ENCODE data around the gene ACTA1. TPM values are rescaled to one million over a fixed set of nuclear protein-coding genes. Genes with fewer than 3 reads are reported as not detected.

ACTA1 gene
- total and polyA plus RNA-seq, 4 donors, result 0.06 to 0.33 (median 0.08) TPM; not detected in 1

- H3K4me3 ChIP-seq (ENCODE audit: low read depth in 1 of 3, low read length in 3 of 3), result no peak overlapping the region
- peaks cover 4 to 32% (median 18%) of the 10 kb centered on the region in 4 donors for H3K36me3 ChIP-seq (ENCODE audit: control insufficient read depth in 4 of 4, insufficient read depth in 3 of 4, low read depth in 1 of 4, low read length in 3 of 4)
- H3K27ac ChIP-seq (ENCODE audit: low read depth in 1 of 2, low read length in 2 of 2), result no peak overlapping the region
- WGBS, result 89% methylated on average over 11 of the region's 11 CpGs
- no peaks in the 10 kb centered on the region for H3K4me1 ChIP-seq (ENCODE audit: control insufficient read depth in 4 of 4, insufficient read depth in 4 of 4, low read length in 3 of 4)
- TF ChIP-seq SP1 (IDR thresholded peaks at IDR 0.05), result no peak
- no peak for TF ChIP-seq TAF1 (conservative IDR thresholded peaks at IDR 0.05)
- TF ChIP-seq REST (IDR thresholded peaks at IDR 0.05), result no peak
- no peak for TF ChIP-seq RXRA (IDR thresholded peaks at IDR 0.05)
- TF ChIP-seq NR2F2 (IDR thresholded peaks at IDR 0.05), result no peak
- no peak for TF ChIP-seq CTCF (IDR thresholded peaks at IDR 0.05; ENCODE audit: low read depth, low read length, missing input control)
- no peak for TF ChIP-seq EGR1 (IDR thresholded peaks at IDR 0.05; ENCODE audit: low read depth in 2 of 2)
- TF ChIP-seq YY1 (IDR thresholded peaks at IDR 0.05), result no peak
- no peak for TF ChIP-seq JUND (IDR thresholded peaks at IDR 0.05)
- TF ChIP-seq FOXA2 (IDR thresholded peaks at IDR 0.05), result no peak
- no peak for TF ChIP-seq RAD21 (IDR thresholded peaks at IDR 0.05)
- no peak for TF ChIP-seq HNF4A (conservative IDR thresholded peaks at IDR 0.05)
- TF ChIP-seq HNF4G (IDR thresholded peaks at IDR 0.05), result no peak
- no peak for TF ChIP-seq MAX (IDR thresholded peaks at IDR 0.05)
- TF ChIP-seq ZBTB33 (IDR thresholded peaks at IDR 0.05), result no peak
- no peak for TF ChIP-seq GABPA (IDR thresholded peaks at IDR 0.05 in 1 of 2, conservative IDR thresholded peaks at IDR 0.05 in 1 of 2)
- no peak for TF ChIP-seq ATF3 (IDR thresholded peaks at IDR 0.05)
- no peaks in the 10 kb centered on the region for H3K27me3 ChIP-seq (ENCODE audit: control insufficient read depth in 4 of 4, insufficient read depth in 4 of 4, low read length in 3 of 4)
- H3K9me3 ChIP-seq (ENCODE audit: control insufficient read depth in 4 of 4, low read length in 3 of 4), result no peaks in the 10 kb centered on the region
- no peak overlapping the region for H3K9ac ChIP-seq (ENCODE audit: low read depth in 1 of 2, low read length in 2 of 2)
- no peak for DNase-seq (ENCODE audit: low spot score)
Observed at GRCh38 chr1:229447809-229448252, 13.9 kb upstream of the ACTA1 start.
